NOMO-1 treated with dmso at 0.1 percent for 144 hours (cell line): ENCODE data around the gene NLGN1.

Source experiments
- DNase-seq: peaks from one replicate; lab custom pipeline; 2025; ENCODE audit not compliant: unreplicated experiment; lab: John Stamatoyannopoulos, UW

Gene NLGN1

DNA sequence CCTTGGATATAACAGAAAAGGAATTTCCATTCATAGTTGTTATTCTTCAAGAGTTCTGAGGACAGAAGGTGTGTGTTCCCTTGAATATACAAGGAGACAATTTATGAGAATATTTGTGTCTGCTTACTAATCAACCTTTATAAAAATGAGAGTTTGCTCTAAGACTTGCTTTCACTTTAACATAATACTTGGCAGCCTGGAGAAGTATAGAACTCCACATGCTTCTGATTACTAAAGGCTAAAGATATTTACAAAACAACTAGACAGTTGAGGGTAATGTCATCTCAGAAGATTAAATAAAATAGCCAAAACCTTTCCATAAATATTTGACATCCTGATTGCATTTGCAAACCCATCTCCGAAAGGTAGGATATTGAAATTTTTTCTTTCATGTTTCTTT is 734.5 kb downstream of the NLGN1 start:
- DNase-seq, result no peak

DNA sequence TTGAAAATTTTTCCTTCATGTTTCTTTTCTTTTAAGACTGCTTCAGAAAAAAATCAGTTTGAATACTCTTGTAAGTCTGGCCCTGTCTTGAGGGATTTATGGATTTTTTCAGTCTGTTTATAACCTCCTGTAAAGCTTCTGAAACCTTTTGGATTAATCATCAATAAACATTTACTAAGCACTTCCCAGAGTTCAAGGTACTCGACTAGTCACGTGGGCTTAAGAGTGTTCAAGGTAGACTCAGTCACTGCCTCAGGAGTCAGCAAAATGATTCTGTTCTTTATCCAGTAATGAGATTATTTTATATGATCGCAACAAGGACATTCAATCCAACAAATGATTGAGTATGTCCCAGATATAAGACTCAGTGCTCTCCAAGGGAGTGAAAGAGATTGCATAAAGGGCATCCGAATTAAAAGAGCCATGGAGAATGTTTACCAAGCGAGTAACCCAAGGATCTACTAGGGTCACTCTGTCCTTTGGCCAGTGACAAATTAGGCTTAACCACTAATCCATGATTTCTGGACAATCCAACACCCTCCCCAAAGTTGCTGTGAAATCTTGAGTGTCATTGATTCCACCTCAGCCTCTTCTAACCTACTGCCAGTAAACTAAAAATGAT is 735.0 kb downstream of the NLGN1 start:
- no peak for DNase-seq

DNA sequence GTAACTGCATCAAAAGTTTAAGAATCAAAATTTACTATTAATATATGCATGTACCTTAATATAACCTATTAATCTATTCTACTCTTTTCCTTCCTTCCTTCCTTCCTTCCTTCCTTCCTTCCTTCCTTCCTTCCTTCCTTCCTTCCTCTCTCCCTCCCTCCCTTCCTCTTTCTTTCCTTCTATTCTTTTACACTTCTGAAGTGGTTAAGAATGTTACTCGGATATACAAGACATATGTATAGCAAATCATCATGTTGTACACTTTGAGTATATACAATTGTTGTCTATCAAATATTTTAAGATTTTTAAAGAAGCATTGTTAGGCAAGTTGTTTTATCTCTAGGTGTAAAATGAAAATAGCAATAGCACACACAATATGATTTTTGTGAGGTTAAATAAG is 748.5 kb downstream of the NLGN1 start:
- no peak for DNase-seq

DNA sequence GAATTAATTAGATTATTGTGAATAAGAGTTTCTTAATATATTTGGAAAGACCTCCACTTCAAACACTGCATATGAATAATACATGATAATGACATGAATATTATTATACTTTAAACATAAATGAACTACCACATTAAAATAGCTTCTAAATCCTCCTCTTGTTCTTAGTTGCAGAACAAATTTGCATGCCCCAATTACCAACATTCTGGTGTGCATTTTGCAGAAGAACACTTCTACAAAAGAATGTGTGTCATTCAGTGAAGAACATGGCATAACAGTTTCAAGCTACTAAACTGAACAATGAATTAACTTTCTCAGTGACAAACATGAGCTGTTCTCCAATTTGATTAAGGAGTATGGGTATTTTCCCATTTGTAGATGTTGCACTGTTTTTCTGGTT is 750.3 kb downstream of the NLGN1 start:
- no peak for DNase-seq

DNA sequence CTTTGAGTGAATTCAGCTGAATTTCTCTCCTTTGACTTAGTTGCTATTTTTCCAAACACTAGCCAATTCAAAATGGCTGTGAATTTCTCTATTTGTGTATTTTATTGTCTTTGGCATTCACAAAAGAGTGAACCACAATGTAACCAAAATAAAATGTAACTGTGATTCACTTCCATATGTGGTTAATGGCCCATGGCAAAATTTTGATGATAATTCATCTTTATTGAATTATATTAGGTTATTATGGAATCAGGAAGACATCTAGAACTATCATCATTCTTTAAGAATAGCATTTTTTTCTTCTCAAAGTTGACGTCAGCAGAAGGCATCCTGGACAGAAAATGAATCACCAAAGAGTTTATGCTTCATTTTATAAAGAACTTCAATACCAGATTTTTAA is 756.3 kb downstream of the NLGN1 start:
- DNase-seq, result no peak

DNA sequence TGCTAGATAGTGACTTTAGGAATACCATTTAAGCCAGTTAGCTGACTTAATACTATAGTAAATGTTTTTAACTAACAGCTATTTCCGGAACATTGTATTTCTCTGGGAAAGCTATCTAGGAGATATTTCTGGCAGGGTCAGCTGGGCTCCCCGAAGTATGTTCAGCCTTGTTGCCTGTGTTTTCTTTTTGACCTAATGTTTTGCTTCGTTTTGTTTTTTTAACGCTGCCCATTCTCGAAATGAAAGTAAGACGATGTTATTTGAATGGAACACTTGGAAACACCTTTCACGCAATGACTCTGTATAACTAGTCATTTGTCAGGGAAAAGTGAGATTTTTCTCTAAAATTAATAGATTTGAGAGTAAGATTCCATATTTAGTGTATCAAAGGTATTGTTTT is 758.7 kb downstream of the NLGN1 start:
- DNase-seq, result no peak

DNA sequence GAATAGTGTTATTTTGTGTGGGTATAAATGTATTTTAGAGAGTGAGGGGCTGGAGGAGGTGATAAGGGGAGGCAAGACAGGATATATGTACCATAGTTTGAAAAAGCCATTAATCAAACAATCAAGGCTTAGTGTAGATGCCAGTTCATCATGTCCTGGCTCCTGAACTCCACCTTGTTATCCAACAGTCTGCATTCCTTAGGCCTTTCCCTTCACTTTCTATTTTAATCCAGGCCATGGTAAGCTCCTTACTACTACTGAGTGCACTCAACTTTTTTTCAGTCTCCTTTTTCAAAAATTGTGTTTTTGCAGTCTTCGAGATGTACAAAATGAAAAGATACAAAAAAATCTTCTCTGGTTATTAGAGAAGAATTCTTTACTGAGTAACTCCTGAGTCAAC is 761.1 kb downstream of the NLGN1 start:
- no peak for DNase-seq

DNA sequence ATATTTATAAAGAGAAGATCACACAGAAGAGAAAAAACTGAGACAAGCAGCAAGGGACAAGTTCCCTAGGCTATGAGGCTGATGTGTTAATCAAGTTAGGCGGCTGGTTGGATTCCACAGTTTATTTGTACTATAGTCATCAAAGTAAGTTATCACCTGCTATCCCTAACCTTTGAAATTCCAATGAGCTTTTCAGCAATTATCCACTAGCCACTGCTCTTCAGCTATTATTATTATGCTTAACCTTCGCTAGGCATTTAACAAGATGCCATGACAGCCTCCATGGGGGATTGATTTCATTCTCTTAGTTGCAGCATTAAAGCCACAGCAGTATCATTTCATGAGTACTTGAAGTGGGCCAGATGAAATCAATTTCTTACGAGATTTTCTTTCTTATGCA is 762.1 kb downstream of the NLGN1 start:
- DNase-seq, result no peak

DNA sequence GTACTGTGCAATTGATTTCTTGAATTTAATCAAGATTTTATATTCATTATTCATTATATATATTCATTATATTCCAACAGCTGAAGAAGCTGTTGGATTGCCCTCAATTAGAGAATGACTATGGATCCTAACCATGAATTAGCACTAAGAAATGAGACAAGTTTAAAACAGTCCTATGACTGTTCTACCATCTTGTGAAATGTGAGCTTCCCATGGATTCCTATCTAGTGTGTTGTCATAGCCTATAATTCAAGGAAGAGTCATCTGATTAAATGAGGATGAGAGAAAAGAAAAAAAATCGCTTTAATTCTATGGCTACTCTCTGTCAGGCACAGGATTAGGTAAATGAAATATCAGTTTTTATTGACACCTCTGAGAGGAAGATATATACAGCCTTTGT is 765.0 kb downstream of the NLGN1 start:
- DNase-seq, result no peak

DNA sequence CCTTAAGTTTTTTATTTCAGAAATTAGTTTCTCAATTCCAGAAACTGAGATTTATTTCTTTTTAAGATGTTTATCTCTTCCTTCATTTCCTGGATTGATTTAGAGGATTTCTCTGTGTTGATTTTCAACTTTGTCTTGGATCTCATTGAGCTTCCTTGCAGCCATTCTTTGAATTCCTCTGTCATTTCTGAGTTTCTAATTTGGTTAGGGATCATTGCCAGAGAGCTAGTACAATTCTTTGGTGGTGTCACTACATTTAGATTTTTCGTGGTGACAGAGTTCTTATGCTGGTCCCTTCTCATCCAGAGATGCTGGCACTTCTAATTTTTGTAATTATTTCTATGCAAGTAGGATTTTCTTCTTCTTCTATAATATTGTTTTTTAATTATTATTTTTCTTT is 770.5 kb downstream of the NLGN1 start:
- DNase-seq, result no peak

DNA sequence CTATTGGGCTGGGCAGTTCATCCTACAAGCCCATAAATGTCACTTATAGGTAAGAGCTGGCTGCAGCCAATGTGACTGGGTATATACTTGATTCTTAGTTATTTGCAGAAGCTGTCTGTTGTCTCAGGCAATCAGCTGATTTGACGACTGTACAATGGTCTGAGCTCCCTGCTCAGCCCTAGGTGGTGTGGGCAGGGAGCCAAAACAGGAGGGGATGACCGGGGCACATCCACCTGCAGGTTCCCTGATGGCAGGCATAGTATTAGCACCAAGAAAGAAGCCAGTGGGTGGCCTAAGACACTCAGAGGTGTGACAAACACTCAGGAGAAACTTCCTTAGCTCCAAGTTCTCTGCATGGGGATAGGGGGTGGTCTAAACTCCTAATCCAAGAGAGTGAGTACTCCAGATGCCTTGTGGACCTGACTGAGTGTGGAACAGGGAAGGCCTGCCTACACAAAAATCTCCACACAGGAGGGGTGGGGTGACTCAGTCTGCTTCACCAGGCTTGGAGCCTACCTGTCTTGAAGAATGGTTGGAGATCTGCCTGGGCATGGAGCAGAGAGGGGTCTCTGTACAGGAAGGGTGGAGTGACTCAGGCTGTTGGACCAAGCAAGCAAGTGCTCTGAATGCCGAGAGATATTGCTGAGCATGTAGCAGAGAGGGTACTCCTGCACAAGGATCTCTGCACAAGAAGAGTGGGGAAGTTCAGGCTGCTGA is 771.2 kb downstream of the NLGN1 start:
- no peak for DNase-seq

DNA sequence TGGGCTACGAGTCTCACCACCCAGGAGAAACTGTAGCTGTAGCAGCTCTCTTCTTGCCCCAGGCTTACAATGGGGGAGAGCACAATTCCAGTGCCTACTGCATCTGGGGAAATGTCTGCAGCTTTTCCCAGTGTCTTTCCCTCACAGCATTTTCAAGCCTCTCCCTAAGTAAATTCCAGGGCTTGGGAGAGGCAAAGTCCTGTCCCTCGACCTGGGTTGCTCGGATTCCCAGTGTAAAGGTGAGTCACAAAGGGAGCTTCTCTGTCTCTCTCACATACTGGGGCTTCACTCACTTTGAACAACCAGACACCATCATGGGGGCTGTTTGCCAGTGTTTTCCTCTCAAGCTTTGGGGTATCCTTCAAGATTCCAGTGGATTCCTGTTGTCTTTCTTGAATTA is 772.2 kb downstream of the NLGN1 start:
- no peak for DNase-seq

DNA sequence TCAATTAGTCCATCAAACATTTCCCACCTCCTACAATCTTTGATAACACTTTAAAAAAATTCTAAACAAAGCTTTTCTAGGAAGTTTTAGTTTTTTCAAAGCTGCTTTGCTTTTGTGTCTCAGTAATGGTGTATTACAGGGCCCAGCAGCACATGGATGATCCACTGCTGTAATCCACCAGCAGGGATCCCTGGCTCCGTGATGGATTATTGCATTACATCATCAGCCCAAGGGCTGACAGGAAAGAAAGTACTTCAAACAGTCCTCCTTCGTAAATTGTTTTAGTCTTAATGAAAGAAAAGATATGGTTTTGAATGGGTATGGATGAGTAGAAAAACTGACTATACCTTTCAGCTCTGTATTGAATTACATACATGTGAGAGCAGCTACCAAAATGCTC is 772.7 kb downstream of the NLGN1 start:
- DNase-seq, result no peak

DNA sequence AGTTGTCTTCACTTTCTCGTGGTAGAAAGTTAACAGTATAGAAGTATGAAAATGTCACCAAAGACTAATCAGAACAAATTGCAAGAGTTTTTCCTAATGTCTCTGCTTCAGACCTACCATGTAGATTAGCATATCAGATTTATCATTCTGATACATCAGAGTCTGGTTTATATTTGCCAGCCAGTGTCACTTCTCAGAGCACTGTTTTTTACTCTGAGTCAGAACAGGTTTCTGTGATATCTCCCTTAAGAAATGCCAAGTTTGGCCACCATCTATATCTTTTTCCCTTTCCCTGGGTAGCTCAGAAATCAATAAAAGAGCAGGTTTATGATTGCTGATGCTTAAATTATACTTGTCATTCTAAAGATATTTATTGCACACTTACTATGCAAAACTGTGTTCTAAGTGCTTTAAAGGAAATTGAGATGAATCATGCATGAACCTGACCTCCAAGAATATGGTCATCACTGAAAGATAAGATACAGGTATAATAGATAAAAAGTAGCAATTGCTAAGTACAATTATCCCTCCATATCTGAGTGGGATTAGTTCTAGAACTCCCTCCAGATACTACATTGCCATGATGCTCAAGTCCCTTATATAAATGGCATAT is 788.9 kb downstream of the NLGN1 start:
- DNase-seq, result no peak

DNA sequence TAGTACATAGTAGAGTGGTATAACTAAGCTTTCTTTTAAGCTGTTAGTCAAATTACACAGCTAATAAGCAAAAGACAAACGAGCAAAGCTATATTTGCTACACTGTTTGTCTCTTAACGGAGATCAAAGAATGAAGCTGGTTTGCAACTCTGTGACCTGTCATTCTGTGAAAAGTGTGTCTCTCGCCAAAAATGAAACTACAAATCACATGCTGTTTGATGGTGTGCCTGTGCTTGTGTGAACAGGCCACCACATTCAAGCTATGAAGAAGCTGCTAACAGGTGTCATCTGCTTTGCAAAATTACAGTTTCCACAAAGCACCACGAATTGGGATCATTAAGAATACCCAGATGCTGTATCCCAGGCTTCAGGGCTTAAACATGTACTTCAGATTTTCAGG is 793.8 kb downstream of the NLGN1 start:
- DNase-seq, result no peak

DNA sequence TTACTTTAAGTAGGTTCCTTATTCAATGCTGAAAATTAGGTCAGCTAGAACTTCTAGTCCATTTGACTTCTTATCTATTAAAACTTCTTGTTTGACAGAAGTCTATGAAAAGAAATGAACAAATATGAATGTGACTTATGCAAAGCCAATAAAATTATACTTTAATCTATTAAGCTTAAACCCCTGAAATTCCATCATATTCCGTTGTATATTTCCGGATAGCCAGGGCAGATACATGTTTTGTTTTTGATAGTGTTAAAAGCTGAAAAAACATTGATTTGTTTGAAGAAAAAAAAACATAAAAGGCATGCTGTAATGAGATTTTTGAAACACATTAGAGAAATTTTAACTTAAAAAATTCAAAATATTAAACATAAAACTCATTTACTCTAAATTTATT is 794.4 kb downstream of the NLGN1 start:
- DNase-seq, result no peak

DNA sequence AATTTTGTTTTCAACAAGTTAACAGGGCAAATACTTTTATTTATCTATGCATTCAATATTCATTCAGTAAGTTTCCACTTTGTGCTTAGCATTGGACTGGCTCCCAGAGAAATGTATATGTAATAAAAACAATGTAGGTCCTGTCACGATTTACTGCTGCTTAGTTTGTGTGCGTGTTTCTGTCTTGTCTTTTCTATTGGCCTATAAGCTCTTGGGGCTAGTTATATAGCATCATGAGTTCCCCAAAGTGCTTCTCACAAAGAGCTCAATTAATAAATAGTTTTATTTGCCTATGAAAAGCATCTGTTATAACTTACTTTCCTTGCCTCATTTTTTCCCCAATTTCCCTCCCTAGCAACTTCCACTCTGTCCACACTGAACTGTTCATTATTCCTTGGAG is 794.9 kb downstream of the NLGN1 start:
- DNase-seq, result no peak

DNA sequence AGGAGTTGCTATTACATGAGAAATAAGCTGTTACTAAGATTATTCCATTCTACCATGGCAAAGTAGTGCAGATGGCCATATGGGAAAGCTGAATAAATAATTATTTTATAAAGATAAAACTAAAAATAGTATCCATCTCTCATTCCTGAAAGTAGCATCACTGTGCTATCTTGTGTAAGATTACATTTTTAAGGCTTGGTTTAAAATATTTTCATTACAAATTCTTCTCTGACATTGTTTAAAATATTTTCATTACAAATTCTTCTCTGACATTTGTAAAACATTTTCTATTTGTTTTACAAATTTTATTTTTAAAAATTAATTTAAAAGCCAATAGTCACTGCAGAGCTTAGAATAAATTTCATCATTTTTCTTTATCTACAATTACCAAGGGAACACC is 796.1 kb downstream of the NLGN1 start:
- DNase-seq, result no peak

DNA sequence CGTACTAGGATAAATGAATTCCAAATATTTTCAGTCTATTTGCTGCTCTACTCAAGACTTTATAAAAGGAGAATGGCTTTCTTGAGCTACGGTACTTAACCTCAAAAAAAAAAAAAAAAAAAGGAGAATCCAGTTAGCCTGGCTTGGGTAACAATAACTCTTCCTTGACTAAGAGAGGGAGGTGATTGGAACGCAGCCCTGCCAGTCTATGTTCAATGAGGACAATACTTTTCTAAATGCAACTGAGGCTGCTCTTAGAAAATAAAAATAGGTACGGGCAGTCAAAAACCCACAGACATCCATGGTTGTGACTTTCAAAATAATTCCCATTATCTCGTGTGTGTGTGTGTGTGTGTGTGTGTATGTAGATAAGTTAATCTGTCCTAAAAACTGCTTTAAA is 799.9 kb downstream of the NLGN1 start:
- DNase-seq, result no peak

DNA sequence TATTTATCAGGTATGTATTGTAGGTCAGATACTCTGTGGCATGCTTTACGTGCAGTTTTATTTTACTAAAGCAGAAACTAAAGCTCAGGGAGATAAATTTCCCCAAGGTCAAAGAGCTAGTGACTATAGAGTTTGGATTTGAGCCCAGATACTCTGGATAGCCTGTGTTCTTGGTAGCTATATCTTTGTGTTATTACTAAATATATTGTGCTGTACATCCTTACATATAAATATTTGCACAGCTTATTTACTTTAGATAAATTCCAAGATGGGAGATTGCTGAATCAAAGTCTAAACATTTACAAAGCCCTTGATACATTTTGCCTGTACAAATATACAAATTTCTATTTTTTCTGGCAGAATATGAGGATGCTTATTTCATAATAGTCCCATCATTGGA is 800.7 kb downstream of the NLGN1 start:
- no peak for DNase-seq

DNA sequence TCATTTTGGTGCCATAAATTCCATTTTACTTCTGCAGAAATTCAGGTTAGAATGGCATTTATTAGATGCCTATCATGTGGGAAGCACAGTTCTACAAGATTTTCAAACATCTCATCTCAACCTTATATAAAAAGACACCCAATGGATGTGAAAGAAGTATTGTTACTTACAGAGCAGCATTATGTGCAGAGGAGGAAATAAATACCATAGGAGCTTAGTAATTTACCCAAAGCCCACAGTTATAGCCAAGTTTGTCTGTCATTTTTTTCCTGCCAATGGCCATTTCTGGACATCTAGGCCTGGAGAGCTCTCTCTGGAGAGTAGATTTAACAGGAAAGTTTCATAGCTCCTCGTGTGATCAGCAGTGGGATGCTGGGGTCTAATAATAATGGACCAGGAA is 802.2 kb downstream of the NLGN1 start:
- DNase-seq, result no peak

DNA sequence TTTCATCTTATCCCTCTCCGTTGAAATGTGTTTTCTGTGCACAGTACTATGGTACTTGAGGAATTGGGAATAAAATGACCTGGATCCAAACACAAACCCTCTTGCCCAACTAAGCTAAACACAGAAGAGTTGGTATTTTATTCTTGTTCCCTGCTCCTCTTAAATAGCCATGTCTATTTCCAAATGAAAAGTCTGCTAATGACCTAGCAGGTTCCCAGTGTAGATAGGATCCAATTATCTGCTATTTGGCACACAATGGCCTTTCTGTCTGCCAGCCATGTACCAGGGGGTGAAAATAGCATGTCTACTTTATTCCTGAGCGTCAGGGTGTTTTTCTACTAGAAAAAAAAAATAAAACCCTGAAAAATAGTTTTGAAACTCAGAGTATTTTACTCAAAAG is 804.6 kb downstream of the NLGN1 start:
- DNase-seq, result no peak

DNA sequence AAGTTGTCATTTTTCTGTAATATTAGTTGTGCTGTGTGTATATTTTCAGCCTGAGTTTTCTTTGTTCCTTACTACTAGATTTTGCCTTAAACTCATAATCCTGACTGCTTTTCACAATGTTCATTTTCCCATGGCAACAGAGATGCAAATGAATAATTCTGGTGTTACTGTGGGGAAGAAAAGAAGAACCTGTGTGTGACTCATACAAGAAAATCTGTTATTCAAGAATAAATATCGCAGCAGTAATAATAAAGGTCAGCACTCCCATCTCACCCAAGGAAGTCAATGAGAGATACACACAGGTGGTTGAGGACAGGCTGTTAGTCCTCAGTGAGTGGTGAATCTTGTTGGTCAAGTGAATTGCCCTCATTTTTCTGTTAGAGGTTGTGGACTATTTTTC is 805.0 kb downstream of the NLGN1 start:
- DNase-seq, result no peak
